Measurements from ENCODE around the gene CIDEC. TPM values are rescaled to one million over a fixed set of nuclear protein-coding genes. Genes with fewer than 3 reads are reported as not detected.
"Not testable (repeated sequence)": the region's sequence is repeated elsewhere in the genome, so short reads cannot be mapped to it uniquely, and the experiment has no call there.

Gene CIDEC
- total and polyA plus RNA-seq, 2 of the 8 experiments (the other 6 are each of a cell fraction or from before 2014, with no cell fraction given), result not detected

DNA sequence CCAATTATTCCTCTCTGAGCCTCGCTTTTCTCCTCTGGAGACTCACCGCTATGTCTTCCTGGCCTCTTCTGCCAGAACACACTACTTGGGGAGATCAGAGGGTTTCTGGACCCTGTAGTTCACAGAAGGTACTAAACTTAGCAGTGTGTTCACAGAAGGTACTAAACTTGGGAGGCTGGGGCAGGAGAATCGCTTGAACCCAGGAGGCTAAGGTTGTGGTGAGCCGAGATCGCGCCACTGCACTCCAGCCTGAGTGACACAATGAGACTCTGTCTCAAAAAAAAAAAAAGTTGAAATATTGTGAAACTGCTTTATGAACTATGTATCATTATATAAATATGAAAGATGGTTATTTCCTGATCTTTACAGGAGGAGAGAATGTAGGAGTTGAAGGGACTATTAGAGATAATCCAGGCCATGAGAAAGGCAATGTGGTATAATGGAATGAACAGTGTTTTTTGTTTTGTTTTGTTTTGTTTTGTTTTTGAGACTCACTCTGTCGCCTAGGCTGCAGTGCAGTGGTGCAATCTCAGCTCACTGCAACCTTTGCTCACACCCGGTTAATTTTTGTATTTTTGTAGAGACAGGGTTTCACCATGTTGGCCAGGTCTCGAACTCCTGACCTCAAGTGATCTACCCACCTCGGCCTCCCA, 16.8 kb upstream of the CIDEC start:
- not testable (repeated sequence) for H3K4me2 ChIP-seq (ENCODE audit: insufficient read depth in 1 of 2, low read depth in 2 of 2, low read length in 2 of 2); H4K20me1 ChIP-seq (replicated peaks in 1 of 2; ENCODE audit: control insufficient read depth in 1 of 2, insufficient read depth in 2 of 2, low read length in 2 of 2); DNase-seq (ENCODE audit: low read depth in 1 of 2, low spot score in 2 of 2); H3K27me3 ChIP-seq (replicated peaks in 1 of 4; ENCODE audit: control insufficient read depth in 3 of 4, extremely low read depth in 1 of 4, insufficient read depth in 3 of 4, low read length in 3 of 4); H2AK5ac ChIP-seq (ENCODE audit: low read depth, low read length); H3K79me2 ChIP-seq (ENCODE audit: control insufficient read depth in 1 of 2, insufficient read depth in 2 of 2, low read length in 2 of 2); H3K9me3 ChIP-seq (ENCODE audit: insufficient read depth in 2 of 2, low read depth in 1 of 2, low read length in 1 of 2); H2BK15ac ChIP-seq (ENCODE audit: low read length); H2BK120ac ChIP-seq (replicated peaks; ENCODE audit: low read depth, low read length); FAIRE-seq; H3K56ac ChIP-seq (replicated peaks; ENCODE audit: insufficient read length, low read depth, low read length); H4K8ac ChIP-seq (ENCODE audit: extremely low read depth, insufficient read depth, low read length); H3K4me3 ChIP-seq (ENCODE audit: extremely low read depth in 1 of 4, insufficient read depth in 2 of 4, low read depth in 3 of 4, low read length in 4 of 4); H2BK20ac ChIP-seq (ENCODE audit: low read length); H3K14ac ChIP-seq (ENCODE audit: insufficient read length); H3K79me1 ChIP-seq (ENCODE audit: low read depth, low read length); H2AFZ ChIP-seq (ENCODE audit: low read length); H3K9ac ChIP-seq (replicated peaks in 1 of 4; ENCODE audit: extremely low read depth in 1 of 4, low read depth in 3 of 4, low read length in 3 of 4); H3K27ac ChIP-seq (ENCODE audit: low read depth, low read length); H3K23ac ChIP-seq (ENCODE audit: insufficient read length); H3K23me2 ChIP-seq (ENCODE audit: low read depth, low read length); H2BK5ac ChIP-seq (ENCODE audit: low read depth, low read length); H3K18ac ChIP-seq (ENCODE audit: extremely low read depth, low read length); H3K4me1 ChIP-seq (replicated peaks in 1 of 4; ENCODE audit: control insufficient read depth in 3 of 4, insufficient read depth in 4 of 4, low read length in 3 of 4); H3K4ac ChIP-seq (replicated peaks; ENCODE audit: insufficient read length, low read depth, low read length); H2BK12ac ChIP-seq (ENCODE audit: low read depth, low read length); H4K91ac ChIP-seq (replicated peaks; ENCODE audit: insufficient read length, low read length); H4K5ac ChIP-seq (ENCODE audit: insufficient read length, low read depth, low read length)
- POLR2A ChIA-PET (ENCODE audit: partially characterized antibody), result interaction anchor here (1.4 to 1.5 kb wide), 2 partner anchors 24 to 50 kb away, joined by 5 to 6 read pairs; no protein-coding TSS in a partner anchor
- H3K36me3 ChIP-seq (ENCODE audit: control insufficient read depth in 2 of 4, insufficient read depth in 4 of 4, low read length in 3 of 4), result peaks cover 8 to 16% (median 13%) of the 10 kb centered on the region in 4 experiments; a peak in 7 of 8 replicates
- CTCF ChIA-PET (ENCODE audit: partially characterized antibody), result interaction anchor here (1.0 to 1.1 kb wide), 2 partner anchors 32 to 77 kb away, joined by 3 read pairs; no protein-coding TSS in a partner anchor
- WGBS, 2 experiments (ENCODE audit: extremely low coverage in 1 of 2, insufficient coverage in 1 of 2, insufficient read length in 1 of 2, insufficient replicate concordance in 2 of 2, low coverage in 1 of 2, low lambda C conversion rate in 2 of 2, missing lambda C conversion rate in 1 of 2), result 95% methylated on average over 10 of the region's 10 CpGs; no CpG with 5 or more reads in 1 of the 2 experiments

Data from H1 (cell line).